ENCODE measurements around the gene CASP12.

The CASP12 gene

DNA sequence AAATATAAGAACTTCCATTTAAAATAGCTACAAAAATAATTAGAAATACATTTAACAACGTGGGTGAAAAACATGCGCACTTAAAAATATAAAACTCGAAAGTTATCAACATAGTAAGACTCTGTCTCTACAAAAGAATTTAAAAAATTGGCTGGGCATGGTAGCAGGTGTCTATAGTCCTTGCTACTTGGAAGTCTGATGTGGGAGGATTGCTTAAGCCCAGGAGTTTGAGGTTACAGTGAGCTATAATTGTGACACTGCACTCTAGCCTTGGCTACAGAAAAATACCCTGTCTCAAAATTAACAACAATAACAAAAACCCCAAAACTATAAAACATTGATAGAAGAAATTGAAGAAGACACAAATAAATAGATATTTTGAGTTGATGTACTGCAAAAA, 13.8 kb upstream of the CASP12 start:
- no peak for DNase-seq (ENCODE audit: low read depth, low spot score)
- TF ChIP-seq, protein P1, sequence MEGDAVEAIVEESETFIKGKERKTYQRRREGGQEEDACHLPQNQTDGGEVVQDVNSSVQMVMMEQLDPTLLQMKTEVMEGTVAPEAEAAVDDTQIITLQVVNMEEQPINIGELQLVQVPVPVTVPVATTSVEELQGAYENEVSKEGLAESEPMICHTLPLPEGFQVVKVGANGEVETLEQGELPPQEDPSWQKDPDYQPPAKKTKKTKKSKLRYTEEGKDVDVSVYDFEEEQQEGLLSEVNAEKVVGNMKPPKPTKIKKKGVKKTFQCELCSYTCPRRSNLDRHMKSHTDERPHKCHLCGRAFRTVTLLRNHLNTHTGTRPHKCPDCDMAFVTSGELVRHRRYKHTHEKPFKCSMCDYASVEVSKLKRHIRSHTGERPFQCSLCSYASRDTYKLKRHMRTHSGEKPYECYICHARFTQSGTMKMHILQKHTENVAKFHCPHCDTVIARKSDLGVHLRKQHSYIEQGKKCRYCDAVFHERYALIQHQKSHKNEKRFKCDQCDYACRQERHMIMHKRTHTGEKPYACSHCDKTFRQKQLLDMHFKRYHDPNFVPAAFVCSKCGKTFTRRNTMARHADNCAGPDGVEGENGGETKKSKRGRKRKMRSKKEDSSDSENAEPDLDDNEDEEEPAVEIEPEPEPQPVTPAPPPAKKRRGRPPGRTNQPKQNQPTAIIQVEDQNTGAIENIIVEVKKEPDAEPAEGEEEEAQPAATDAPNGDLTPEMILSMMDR (IDR thresholded peaks at IDR 0.05; ENCODE audit: insufficient read depth, low read length, missing control alignments): no peak
- ChIA-PET POLR2A (no interaction called here), CTCF (no interaction called here)
- H3K4me3 ChIP-seq (ENCODE audit: low read depth, low read length): no peak overlapping the region

DNA sequence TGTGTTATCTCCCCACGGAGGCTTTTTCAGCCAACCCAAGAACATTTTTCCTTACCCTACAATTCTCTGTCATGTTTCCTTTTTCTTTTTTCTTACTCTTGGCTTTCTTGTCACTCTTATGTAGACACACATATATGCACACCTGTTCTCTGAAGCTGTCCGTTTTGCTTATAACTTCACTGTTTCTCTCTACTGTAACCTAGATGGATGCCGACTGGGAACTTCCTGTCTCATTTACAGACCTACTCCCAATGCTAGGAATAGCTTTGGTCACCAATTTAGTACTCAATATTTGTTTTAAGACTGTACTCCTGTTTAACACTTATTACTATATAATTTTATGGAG, 9.9 kb upstream of the CASP12 start:
- ChIA-PET POLR2A (interaction anchor here (0.5 to 0.8 kb wide), 2 partner anchors 21 to 1383 kb away, joined by 3 read pairs; no protein-coding TSS in a partner anchor), CTCF (interaction anchor here (1.1 kb wide), 3 partner anchors 9 to 15 kb away, joined by 3 read pairs; no protein-coding TSS in a partner anchor)
- no peak overlapping the region for H3K4me3 ChIP-seq (ENCODE audit: low read depth, low read length)
- TF ChIP-seq, protein P1 (IDR thresholded peaks at IDR 0.05; ENCODE audit: insufficient read depth, low read length, missing control alignments): no peak
- no peak for DNase-seq (ENCODE audit: low read depth, low spot score)

DNA sequence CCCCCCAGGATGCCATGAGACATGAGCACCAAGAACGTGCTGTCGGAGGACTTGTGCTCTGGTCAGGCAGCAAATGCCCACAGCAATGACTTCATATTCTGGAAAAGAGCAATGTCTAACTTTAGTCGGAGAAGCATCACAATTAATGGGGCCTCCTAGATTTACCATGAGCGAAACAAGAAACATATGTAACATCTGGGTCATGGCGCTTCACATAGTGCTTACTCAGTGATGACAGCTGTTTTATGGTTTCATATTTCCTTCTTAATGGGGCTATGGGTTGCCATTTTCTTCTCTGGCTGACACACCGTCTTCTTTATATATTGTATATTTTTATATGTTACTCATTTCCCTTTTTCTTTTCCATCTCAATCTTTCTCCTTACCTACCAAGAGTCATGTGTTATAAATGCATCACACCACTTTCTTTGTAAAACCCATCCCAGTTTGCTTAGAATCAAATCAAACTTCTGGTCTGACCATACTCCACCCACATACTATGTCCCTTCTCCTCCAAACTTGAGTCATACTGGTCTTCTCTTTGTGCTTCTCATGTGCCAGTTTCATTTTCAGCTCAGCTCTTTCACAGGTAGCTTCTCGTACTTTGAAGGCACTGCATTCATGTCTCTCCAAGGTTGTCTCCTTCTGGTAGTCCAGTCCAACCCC, 9.4 kb upstream of the CASP12 start:
- no peak for DNase-seq (ENCODE audit: low read depth, low spot score)
- no peak overlapping the region for H3K4me3 ChIP-seq (ENCODE audit: low read depth, low read length)
- ChIA-PET POLR2A (interaction anchor here (0.5 to 0.6 kb wide), 2 partner anchors 142 to 1383 kb away, joined by 3 read pairs; no protein-coding TSS in a partner anchor), CTCF (interaction anchor here (1.1 kb wide), 2 partner anchors 9 to 15 kb away, joined by 3 read pairs; no protein-coding TSS in a partner anchor)
- TF ChIP-seq, protein P1 (IDR thresholded peaks at IDR 0.05; ENCODE audit: insufficient read depth, low read length, missing control alignments): no peak

DNA sequence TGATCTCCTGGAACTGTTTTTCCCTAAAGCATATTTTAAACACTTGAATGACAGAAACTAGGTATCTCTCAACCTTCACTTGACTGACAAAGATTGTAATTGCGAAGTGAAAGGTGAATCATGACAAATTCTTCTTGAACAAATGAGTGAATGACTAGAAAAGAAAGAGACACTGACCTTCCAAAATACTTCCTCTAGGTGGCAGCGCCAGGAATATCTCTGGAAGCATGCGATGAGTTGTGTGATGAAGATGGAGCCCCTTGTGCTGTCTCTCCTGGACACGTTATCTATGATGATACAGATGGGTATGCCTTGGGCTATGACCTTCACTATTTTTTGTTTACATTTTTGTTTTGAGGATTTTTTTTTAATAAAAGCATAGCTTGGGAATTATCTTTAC, 7.0 kb upstream of the CASP12 start:
- no peak for DNase-seq (ENCODE audit: low read depth, low spot score)
- ChIA-PET POLR2A (no interaction called here), CTCF (no interaction called here)
- no peak overlapping the region for H3K4me3 ChIP-seq (ENCODE audit: low read depth, low read length)
- TF ChIP-seq, protein P1 (IDR thresholded peaks at IDR 0.05; ENCODE audit: insufficient read depth, low read length, missing control alignments): no peak

DNA sequence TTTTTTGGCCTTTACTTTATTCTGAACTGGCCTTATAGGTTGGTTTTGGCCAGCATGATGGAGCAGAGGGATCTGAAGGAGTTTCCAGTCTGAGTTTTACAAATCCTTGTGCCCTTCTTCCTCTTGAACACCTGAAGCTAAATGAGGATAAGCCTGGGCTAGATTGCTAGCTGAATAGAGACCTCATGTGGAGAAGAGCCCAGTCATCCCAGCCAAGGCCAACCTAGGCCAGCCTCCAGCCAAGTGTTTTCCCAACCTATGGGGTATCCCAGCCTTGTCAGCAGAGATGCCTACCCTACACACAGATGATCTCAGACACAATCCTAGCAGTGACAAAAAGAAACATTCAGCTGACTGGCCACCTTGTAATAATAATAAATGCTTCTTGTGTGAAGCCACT, 966 bp upstream of the CASP12 start:
- no peak overlapping the region for H3K4me3 ChIP-seq (ENCODE audit: low read depth, low read length)
- TF ChIP-seq, protein P1 (IDR thresholded peaks at IDR 0.05; ENCODE audit: insufficient read depth, low read length, missing control alignments): no peak
- DNase-seq (ENCODE audit: low read depth, low spot score): no peak
- ChIA-PET CTCF (interaction anchor here (0.9 kb wide), 1 partner anchor 30 kb away, joined by 3 read pairs; no protein-coding TSS in a partner anchor), POLR2A (no interaction called here)

DNA sequence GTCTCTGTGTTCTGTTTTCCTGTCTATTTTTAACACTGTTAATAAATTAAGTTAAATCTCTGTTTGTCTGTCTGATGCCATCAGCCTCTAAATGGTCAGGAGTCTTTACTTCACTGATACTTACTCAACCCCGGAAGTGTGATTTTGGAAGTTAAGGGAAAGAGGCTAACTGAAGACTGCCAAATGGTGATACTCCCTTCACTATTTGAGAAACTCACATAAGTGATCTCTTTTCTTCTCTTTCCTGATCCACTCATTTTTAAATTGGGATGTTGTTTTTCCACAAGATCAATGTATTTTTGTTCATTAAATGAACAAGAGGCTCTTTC, 389 bp upstream of the CASP12 start:
- TF ChIP-seq, protein P1 (IDR thresholded peaks at IDR 0.05; ENCODE audit: insufficient read depth, low read length, missing control alignments): no peak
- ChIA-PET CTCF (no interaction called here), POLR2A (no interaction called here)

More for the DNA sequence above, 389 bp upstream of the CASP12 start:
- DNase-seq (ENCODE audit: low read depth, low spot score): no peak
- no peak overlapping the region for H3K4me3 ChIP-seq (ENCODE audit: low read depth, low read length)
